A673 (cell line): Measurements from ENCODE around the gene PRMT7. TPM values are rescaled to one million over a fixed set of nuclear protein-coding genes. Genes with fewer than 3 reads are reported as not detected.

Experiments used
- BruUV-seq: library from RNA; stranded (reverse); fragments of 400-500 nt; replicated peaks from 2 replicates; lab custom pipeline; 2021; lab: Mats Ljungman, UMichigan
- CTCF ChIA-PET: fragments of 300-600 bp; sonication (Branson Sonifier 250); formaldehyde crosslinking; loops from one replicate; lab custom pipeline; 2022; ENCODE audit warnings: antibody characterized with exemption; lab: Charles Lee
- POLR2A ChIA-PET: fragments of 300-600 bp; sonication (Branson Sonifier 250); formaldehyde crosslinking; loops from one replicate; lab custom pipeline; 2022; ENCODE audit warnings: antibody characterized with exemption; ENCODE audit not compliant: low non-redundant PET; lab: Charles Lee
- DNase-seq: peaks from one replicate; pipeline ENCODE4 v3.0.0-alpha.2; 2015; ENCODE audit warnings: low spot score
- H3K27ac ChIP-seq: fragments of 200-600 bp; sonication (generic); 2 replicates; pipeline ENCODE4 v1.5.1; 2016; ENCODE audit warnings: mixed run types, low read depth, mild to moderate bottlenecking, mixed read lengths, antibody characterized with exemption, low read length; ENCODE audit not compliant: poor library complexity, severe bottlenecking
- H3K27me3 ChIP-seq: fragments of 200-600 bp; sonication (generic); replicated peaks from 2 replicates; pipeline ENCODE4 v1.6.1; 2017; ENCODE audit warnings: mixed run types, low read depth, mild to moderate bottlenecking, mixed read lengths, antibody characterized with exemption, low read length; ENCODE audit not compliant: insufficient read depth, poor library complexity
- H3K36me3 ChIP-seq: fragments of 200-600 bp; sonication (generic); 2 replicates; pipeline ENCODE4 v1.6.1; 2016; ENCODE audit warnings: mixed run types, mild to moderate bottlenecking, mixed read lengths, antibody characterized with exemption, low read length; ENCODE audit not compliant: insufficient read depth, poor library complexity, severe bottlenecking
- H3K4me1 ChIP-seq: fragments of 200-600 bp; sonication (generic); 2 replicates; pipeline ENCODE4 v1.6.1; 2017; ENCODE audit warnings: mixed run types, mild to moderate bottlenecking, mixed read lengths, antibody characterized with exemption, low read length; ENCODE audit not compliant: insufficient read depth, poor library complexity, severe bottlenecking
- H3K4me3 ChIP-seq: fragments of 200-600 bp; sonication (generic); 2 replicates; pipeline ENCODE4 v1.5.1; 2016; ENCODE audit warnings: low read depth, mixed run types, mild to moderate bottlenecking, mixed read lengths, low read length; ENCODE audit not compliant: poor library complexity, severe bottlenecking
- H3K9me3 ChIP-seq: fragments of 200-600 bp; sonication (generic); 2 replicates; pipeline ENCODE4 v1.6.1; 2016; ENCODE audit warnings: mixed run types, low read depth, mild to moderate bottlenecking, mixed read lengths, antibody characterized with exemption, low read length; ENCODE audit not compliant: poor library complexity, severe bottlenecking
- EZH2 ChIP-seq: fragments of 200-600 bp; sonication (generic); IDR thresholded peaks from 2 replicates; pipeline ENCODE4 v1.6.1; 2017; ENCODE audit warnings: borderline replicate concordance, low read depth, mild to moderate bottlenecking, mixed read lengths, antibody characterized with exemption, low read length; ENCODE audit not compliant: poor library complexity, severe bottlenecking
- intact Hi-C: fragments of 100-400 bp; cut with micrococcal nuclease; formaldehyde crosslinking; loops from one replicate; pipeline ENCODE4 v1.10.0; 2022; ENCODE audit not compliant: unreplicated experiment
- total RNA-seq: library from RNA; stranded (reverse); gene quantifications from 2 replicates; pipeline ENCODE4 v1.2.3, GENCODE V29; 2021
- TF ChIP-seq, protein P1 (sequence below): fragments of 300-800, 200-600 bp; sonication (generic); conservative IDR thresholded peaks from 2 replicates; pipeline ENCODE4 v1.5.1; 2017; ENCODE audit warnings: low read depth, mild to moderate bottlenecking, antibody characterized with exemption, low read length, moderate library complexity, mixed read lengths

The PRMT7 gene
- total RNA-seq, 1 experiment from 2014 or later, result 66.2 TPM

DNA sequence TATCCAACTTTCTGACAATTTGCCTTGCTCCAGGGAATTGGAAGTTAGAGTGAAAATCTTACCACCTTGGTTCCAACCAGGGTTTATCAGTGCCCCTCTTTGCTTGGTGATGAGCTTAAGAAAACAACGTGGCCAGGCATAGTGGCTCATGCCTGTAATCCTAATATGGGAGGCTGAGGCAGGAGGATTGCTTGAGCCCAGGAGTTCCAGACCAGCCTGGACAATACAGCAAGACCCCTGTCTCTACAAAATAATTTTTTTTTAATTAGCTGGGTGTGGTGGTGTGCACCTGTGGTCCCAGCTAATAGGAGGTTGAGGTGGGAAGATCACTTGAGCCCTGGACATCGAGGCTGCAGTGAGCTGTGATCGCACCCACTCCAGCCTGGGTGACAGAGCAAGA lies 25.1 kb upstream of the PRMT7 start:
- CTCF ChIA-PET, result interaction anchor here (0.7 to 0.9 kb wide), 2 partner anchors 22 to 58 kb away, joined by 3 to 4 read pairs; no protein-coding TSS in a partner anchor
- TF ChIP-seq, protein P1, sequence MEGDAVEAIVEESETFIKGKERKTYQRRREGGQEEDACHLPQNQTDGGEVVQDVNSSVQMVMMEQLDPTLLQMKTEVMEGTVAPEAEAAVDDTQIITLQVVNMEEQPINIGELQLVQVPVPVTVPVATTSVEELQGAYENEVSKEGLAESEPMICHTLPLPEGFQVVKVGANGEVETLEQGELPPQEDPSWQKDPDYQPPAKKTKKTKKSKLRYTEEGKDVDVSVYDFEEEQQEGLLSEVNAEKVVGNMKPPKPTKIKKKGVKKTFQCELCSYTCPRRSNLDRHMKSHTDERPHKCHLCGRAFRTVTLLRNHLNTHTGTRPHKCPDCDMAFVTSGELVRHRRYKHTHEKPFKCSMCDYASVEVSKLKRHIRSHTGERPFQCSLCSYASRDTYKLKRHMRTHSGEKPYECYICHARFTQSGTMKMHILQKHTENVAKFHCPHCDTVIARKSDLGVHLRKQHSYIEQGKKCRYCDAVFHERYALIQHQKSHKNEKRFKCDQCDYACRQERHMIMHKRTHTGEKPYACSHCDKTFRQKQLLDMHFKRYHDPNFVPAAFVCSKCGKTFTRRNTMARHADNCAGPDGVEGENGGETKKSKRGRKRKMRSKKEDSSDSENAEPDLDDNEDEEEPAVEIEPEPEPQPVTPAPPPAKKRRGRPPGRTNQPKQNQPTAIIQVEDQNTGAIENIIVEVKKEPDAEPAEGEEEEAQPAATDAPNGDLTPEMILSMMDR, result no peak
- TF ChIP-seq EZH2, result no peak
- H3K27ac ChIP-seq, result no peak overlapping the region

DNA sequence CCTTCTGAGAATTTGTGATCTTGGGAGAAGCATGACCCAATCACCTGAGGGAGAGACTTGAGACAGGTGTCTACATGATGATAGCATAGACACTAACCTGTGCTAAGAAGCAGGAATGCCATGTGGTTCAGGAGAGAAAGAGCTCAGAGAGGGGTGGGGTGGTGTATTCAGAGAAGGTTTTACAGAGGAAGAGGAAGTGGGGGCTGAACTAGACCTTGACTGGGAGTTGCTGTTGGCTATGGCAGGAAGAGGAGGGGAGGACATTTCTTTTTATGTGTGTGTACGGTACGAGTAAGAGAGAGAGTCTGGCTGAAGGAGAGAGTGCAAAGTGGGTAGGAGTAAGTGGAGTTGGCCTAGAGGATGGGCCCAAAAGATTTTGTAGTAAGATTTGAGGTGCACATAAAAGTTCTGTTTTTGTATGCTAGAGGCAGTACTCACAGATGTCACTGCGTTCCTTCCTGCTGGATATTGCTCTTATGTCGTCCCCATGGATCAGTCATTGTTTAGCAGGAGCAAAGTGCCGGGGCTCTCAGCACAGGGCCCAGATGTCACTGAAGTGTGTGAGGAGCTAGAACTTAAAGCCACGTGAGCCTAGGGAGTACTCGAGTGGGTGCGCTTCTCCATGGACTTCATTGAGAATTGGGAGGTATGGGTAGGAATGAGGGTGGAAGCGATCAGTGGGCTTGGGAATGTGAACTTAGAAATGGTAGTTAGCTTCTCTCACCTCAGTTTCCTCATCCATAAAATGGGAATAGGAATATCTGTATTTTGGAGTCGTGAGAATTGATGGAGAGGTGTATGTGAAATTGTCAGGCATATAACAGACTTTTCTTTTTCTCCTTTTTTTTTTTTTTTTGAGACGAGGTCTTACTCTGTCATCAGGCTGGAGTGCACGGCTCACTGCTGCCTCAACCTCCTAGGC lies 24.4 kb upstream of the PRMT7 start:
- DNase-seq, result no peak
- Histone ChIP-seq H3K4me3 (no peak overlapping the region), H3K4me1 (peaks cover 17% of the 10 kb centered on the region), H3K27ac (no peak overlapping the region), H3K9me3 (no peaks in the 10 kb centered on the region), H3K27me3 (no peaks in the 10 kb centered on the region), H3K36me3 (peaks cover 17% of the 10 kb centered on the region)
- POLR2A ChIA-PET, result no interaction called here
- intact Hi-C loops, result no loop called here
- TF ChIP-seq, protein P1, result no peak
- no peak for TF ChIP-seq EZH2
- CTCF ChIA-PET, result interaction anchor here (0.7 to 0.9 kb wide), 2 partner anchors 23 to 59 kb away, joined by 3 to 4 read pairs; no protein-coding TSS in a partner anchor
- BruUV-seq, result no TSS peak

More for the DNA sequence above, 25.1 kb upstream of the PRMT7 start:
- H3K27me3 ChIP-seq, result no peaks in the 10 kb centered on the region
- peaks cover 15% of the 10 kb centered on the region for H3K4me1 ChIP-seq
- H3K9me3 ChIP-seq, result no peaks in the 10 kb centered on the region
- no TSS peak for BruUV-seq
- H3K36me3 ChIP-seq, result peaks cover 12% of the 10 kb centered on the region
- POLR2A ChIA-PET, result no interaction called here
- intact Hi-C loops, result no loop called here
- no peak for DNase-seq
- no peak overlapping the region for H3K4me3 ChIP-seq

DNA sequence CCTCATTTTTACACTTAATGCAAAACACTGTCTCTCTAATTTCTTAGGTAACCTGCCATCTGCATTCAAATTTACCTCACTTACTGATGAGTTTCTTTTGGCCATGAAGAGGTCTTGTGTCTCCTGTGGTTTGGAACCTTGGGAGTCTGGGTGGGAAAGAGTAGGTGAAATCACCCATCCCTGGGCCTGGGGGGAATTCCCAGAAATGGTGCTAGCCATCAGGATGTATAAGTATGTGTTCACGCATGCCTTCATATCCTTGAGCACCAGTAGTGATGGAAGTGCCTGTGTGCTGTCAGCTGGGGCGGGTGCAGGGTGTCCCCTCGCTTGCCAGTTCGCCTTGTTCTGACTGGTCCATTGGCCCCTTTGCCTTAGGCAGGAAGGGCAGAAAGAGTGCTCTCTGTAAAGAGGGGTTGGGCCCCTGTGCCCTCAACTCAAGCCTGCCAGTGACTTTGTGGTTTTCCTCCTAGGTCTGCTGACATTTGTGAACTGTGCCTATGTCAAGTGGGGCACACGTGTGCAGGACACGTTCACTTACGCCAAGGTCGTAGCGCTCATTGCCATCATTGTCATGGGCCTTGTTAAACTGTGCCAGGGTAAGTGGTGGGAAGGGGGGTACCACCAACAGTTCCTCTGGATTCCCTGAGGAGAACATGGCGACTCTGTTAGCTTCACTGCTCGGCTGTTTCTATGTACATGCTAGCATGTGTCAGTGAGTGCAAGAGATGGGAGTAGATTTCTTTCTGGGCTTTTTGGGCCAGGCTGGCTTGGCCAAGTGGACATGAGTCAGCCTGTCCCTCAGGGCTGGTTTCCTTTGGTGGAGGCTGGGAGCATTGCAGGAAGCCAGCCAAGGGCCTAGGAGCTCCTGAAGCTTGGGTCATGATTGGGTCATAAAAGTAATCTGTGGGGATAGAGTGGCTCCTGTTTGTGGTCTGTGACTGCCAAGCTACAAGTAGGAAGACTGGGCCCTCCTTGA lies 23.3 kb upstream of the PRMT7 start:
- intact Hi-C loops, result no loop called here
- no peak for DNase-seq
- Histone ChIP-seq H3K27me3 (no peaks in the 10 kb centered on the region), H3K27ac (no peak overlapping the region), H3K36me3 (peaks cover 21% of the 10 kb centered on the region), H3K4me1 (peaks cover 17% of the 10 kb centered on the region), H3K4me3 (no peak overlapping the region), H3K9me3 (no peaks in the 10 kb centered on the region)
- POLR2A ChIA-PET, result no interaction called here
- CTCF ChIA-PET, result interaction anchor here (0.6 kb wide), 1 partner anchor 724 kb away, joined by 3 read pairs; no protein-coding TSS in a partner anchor
- no TSS peak for BruUV-seq
- TF ChIP-seq EZH2, result no peak
- TF ChIP-seq, protein P1, result no peak
